ENCODE results near the gene ZBTB40. TPM values are rescaled to one million over a fixed set of nuclear protein-coding genes. Genes with fewer than 3 reads are reported as not detected.

The ZBTB40 gene
- total RNA-seq, 1 experiment from 2014 or later, result 16.3 TPM

DNA sequence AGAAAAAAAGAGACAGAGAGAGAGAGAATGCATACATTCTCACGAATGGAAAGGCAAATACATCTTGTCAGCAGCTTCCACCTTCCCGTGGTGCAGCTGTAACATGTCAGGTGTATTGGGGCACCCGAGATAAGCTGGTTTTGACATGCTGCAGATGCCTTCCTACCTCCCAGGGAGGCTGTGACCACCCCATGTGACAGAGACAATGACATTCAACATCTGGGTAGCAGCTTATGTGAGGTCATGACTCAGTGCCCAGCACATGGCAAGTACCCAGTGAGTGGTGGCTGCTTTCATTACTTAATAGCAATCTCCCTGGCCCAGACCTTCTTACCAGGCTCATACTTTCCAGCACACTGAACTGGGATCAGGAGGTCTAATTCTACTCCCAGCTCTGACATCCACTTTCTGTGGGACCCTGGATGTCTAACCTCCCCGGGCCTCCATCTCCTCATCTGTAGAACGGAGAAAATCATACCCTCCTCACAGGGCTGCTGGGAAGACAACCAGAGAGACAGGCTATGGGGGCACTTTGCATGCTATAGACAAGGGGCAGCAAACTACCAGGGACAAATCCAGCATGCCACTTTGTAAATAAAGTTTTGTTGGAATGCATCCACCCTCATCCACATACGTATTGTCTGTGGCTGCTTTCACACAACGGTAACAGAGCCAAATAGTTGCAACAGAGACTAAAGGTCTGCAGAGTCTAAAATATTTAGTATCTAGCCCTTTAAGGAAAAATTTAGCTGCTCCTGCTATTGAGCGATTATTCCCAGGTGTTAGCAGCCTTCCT, 38.5 kb upstream of the ZBTB40 start:
- peaks cover 16% of the 10 kb centered on the region in 2 experiments for H3K4me1 Mint-ChIP-seq
- peaks cover 4 to 5% of the 10 kb centered on the region in 2 experiments; a peak in 2 of 5 replicates for H3K9me3 Mint-ChIP-seq
- no peaks in the 10 kb centered on the region for H3K79me2 ChIP-seq (ENCODE audit: insufficient read depth, low read length)
- H2BK5ac ChIP-seq (ENCODE audit: insufficient read length, low read length), result no peak overlapping the region
- H3K27ac ChIP-seq (ENCODE audit: insufficient read length, low read depth, low read length), result no peak overlapping the region
- no peak overlapping the region for H3K4ac ChIP-seq (ENCODE audit: low read depth, low read length)
- H2BK120ac ChIP-seq (ENCODE audit: low read depth, low read length, poor library complexity, severe bottlenecking), result no peak overlapping the region
- no peak overlapping the region for H2BK15ac ChIP-seq (ENCODE audit: low read depth, low read length)
- H2BK20ac ChIP-seq (ENCODE audit: low read depth, low read length, poor library complexity, severe bottlenecking), result no peak overlapping the region
- no peak for DNase-seq
- no peak overlapping the region for H3T11ph ChIP-seq (ENCODE audit: low read length)
- no peak overlapping the region for H4K91ac ChIP-seq (ENCODE audit: insufficient read length, low read depth, low read length)
- no peak overlapping the region for H4K5ac ChIP-seq (ENCODE audit: insufficient read length, low read depth, low read length)
- no peak overlapping the region for H2AK5ac ChIP-seq (ENCODE audit: insufficient read length, low read length)
- H3K4me2 ChIP-seq (ENCODE audit: insufficient read depth, insufficient read length, low read length), result no peak overlapping the region
- no peaks in the 10 kb centered on the region for H3K23me2 ChIP-seq (ENCODE audit: insufficient read length, low read depth, low read length, poor library complexity, severe bottlenecking)
- H3K18ac ChIP-seq (ENCODE audit: insufficient read length, low read depth, low read length), result no peak overlapping the region
- H2BK12ac ChIP-seq (ENCODE audit: insufficient read length, low read depth, low read length), result no peak overlapping the region
- peak overlapping the region in 1 of 3 experiments; percentile 24; a peak in 1 of 7 replicates for H3K27ac Mint-ChIP-seq
- peaks cover 0 to 4% (median 3%) of the 10 kb centered on the region in 3 experiments; a peak in 2 of 7 replicates for H3K36me3 Mint-ChIP-seq (ENCODE audit: insufficient read depth in 1 of 3, low read depth in 3 of 3)
- no peaks in the 10 kb centered on the region; the same call in 1 of the 2 replicates for H3K4me1 ChIP-seq (ENCODE audit: insufficient read depth, low read length)
- no peak overlapping the region for H3K9ac ChIP-seq (ENCODE audit: extremely low read depth, insufficient read length, low read length)
- no peak overlapping the region for H3K23ac ChIP-seq (ENCODE audit: insufficient read length, low read depth, low read length)
- no peak for TF ChIP-seq CTCF (conservative IDR thresholded peaks at IDR 0.05)
- H4K20me1 ChIP-seq (ENCODE audit: control insufficient read depth, insufficient read depth, insufficient read length), result no peaks in the 10 kb centered on the region
- no peak overlapping the region for H3K14ac ChIP-seq (ENCODE audit: insufficient read depth, low read length)
- peaks cover 3% of the 10 kb centered on the region for H3K27me3 Mint-ChIP-seq (ENCODE audit: low read depth)
- H3K79me1 ChIP-seq (ENCODE audit: insufficient read depth, low read depth, low read length, poor library complexity, severe bottlenecking), result no peaks in the 10 kb centered on the region
- no peak overlapping the region for H2AFZ ChIP-seq (ENCODE audit: low read length)
- no peak overlapping the region for H3K4me3 Mint-ChIP-seq
- WGBS (ENCODE audit: extremely low coverage, insufficient read length, low lambda C conversion rate), result no CpG with 5 or more reads among the region's 8 CpGs
- H4K8ac ChIP-seq (replicated peaks; ENCODE audit: insufficient read length, low read depth, low read length), result no peak overlapping the region
- no peaks in the 10 kb centered on the region for H3K9me3 ChIP-seq (ENCODE audit: control insufficient read depth, low read depth, low read length)
- H3K56ac ChIP-seq (ENCODE audit: insufficient read length, low read depth, low read length), result no peak overlapping the region
- H3K27me3 ChIP-seq (ENCODE audit: insufficient read depth, low read length), result no peaks in the 10 kb centered on the region
